Caco-2 (cell line): ENCODE data around the gene KIAA0513. TPM values are rescaled to one million over a fixed set of nuclear protein-coding genes. Genes with fewer than 3 reads are reported as not detected.

Experiments
- BruUV-seq: library from RNA; stranded (reverse); fragments of 400-500 nt; replicated peaks from 2 replicates; lab custom pipeline; 2021; lab: Mats Ljungman, UMichigan
- CTCF ChIA-PET: fragments of 300-600 bp; sonication (Branson Sonifier 250); formaldehyde crosslinking; loops from one replicate; lab custom pipeline; 2022; ENCODE audit warnings: antibody characterized with exemption; lab: Charles Lee
- POLR2A ChIA-PET: fragments of 300-600 bp; sonication (Branson Sonifier 250); formaldehyde crosslinking; loops from one replicate; lab custom pipeline; 2022; ENCODE audit warnings: antibody characterized with exemption; lab: Charles Lee
- DNase-seq, 2 experiments: peaks; one replicate each; pipeline versions ENCODE4 v3.0.0 to v3.0.0-alpha.2; 2020 to 2022
- H3K27me3 ChIP-seq: replicated peaks from 2 replicates; pipeline ENCODE4 v1.6.0; 2011; ENCODE audit warnings: low read length; ENCODE audit not compliant: control insufficient read depth, insufficient read depth
- H3K36me3 ChIP-seq: 2 replicates; pipeline ENCODE4 v1.5.1; 2011; ENCODE audit warnings: low read length; ENCODE audit not compliant: control insufficient read depth, insufficient read depth
- H3K4me1 ChIP-seq: fragments of 250-450 bp; sonication (Bioruptor Pico); 2 replicates; pipeline ENCODE4 v1.5.1; 2020; ENCODE audit warnings: mild to moderate bottlenecking
- H3K4me3 ChIP-seq: 2 replicates; pipeline ENCODE4 v1.5.1; 2011; ENCODE audit warnings: low read depth, mild to moderate bottlenecking, control low read depth, low read length
- H3K9me3 ChIP-seq: fragments of 250-450 bp; sonication (Bioruptor Pico); 2 replicates; pipeline ENCODE4 v1.5.1; 2020; ENCODE audit warnings: mild to moderate bottlenecking, moderate library complexity
- H3K27ac Mint-ChIP-seq: one replicate; pipeline ENCODE4 v1.8.0; 2022; ENCODE audit warnings: mixed read lengths; ENCODE audit not compliant: unreplicated experiment
- H3K27me3 Mint-ChIP-seq: one replicate; pipeline ENCODE4 v1.8.0; 2022; ENCODE audit warnings: mixed read lengths; ENCODE audit not compliant: insufficient read depth, unreplicated experiment
- H3K36me3 Mint-ChIP-seq: one replicate; pipeline ENCODE4 v1.8.0; 2022; ENCODE audit warnings: mild to moderate bottlenecking, mixed read lengths; ENCODE audit not compliant: insufficient read depth, unreplicated experiment
- H3K4me1 Mint-ChIP-seq: one replicate; pipeline ENCODE4 v1.8.0; 2022; ENCODE audit warnings: low read depth, mixed read lengths; ENCODE audit not compliant: unreplicated experiment
- H3K4me3 Mint-ChIP-seq: one replicate; pipeline ENCODE4 v1.8.0; 2022; ENCODE audit warnings: mild to moderate bottlenecking, moderate library complexity, mixed read lengths; ENCODE audit not compliant: unreplicated experiment
- H3K9me3 Mint-ChIP-seq: one replicate; pipeline ENCODE4 v1.8.0; 2022; ENCODE audit warnings: mixed read lengths; ENCODE audit not compliant: unreplicated experiment
- CTCF ChIP-seq, 2 experiments: fragments of 200-600 bp in 1 of 2; IDR thresholded peaks; 1 replicate in 1 of 2; 2 replicates in 1 of 2; pipeline versions ENCODE4 v1.5.1 to v1.8.0; 2011 to 2022; ENCODE audit warnings: antibody characterized with exemption in 1 of 2, control low read depth in 1 of 2, inconsistent platforms in 1 of 2, low read depth in 1 of 2, low read length in 1 of 2, mild to moderate bottlenecking in 1 of 2, moderate library complexity in 1 of 2; ENCODE audit not compliant: insufficient read depth in 1 of 2, severe bottlenecking in 1 of 2, unreplicated experiment in 1 of 2
- intact Hi-C: fragments of 100-400 bp; cut with micrococcal nuclease; formaldehyde crosslinking; loops from one replicate; pipeline ENCODE4 v1.10.0; 2022; ENCODE audit not compliant: unreplicated experiment
- total RNA-seq: library from RNA; stranded (reverse); gene quantifications from 2 replicates; pipeline ENCODE4 v1.2.3, GENCODE V29; 2022

Gene KIAA0513
- total RNA-seq, 1 experiment from 2014 or later: 7.9 TPM

- POLR2A ChIA-PET: no interaction called here
- Histone ChIP-seq H3K4me3 (no peak overlapping the region), H3K27me3 (no peaks in the 10 kb centered on the region), H3K36me3 (no peaks in the 10 kb centered on the region), H3K9me3 (peaks cover 3% of the 10 kb centered on the region; the same call in 1 of the 2 replicates), H3K4me1 (no peaks in the 10 kb centered on the region; the same call in 1 of the 2 replicates)
- Mint-ChIP-seq H3K27ac (no peak overlapping the region), H3K36me3 (peaks cover 6% of the 10 kb centered on the region), H3K27me3 (no peaks in the 10 kb centered on the region), H3K4me1 (peaks cover 7% of the 10 kb centered on the region), H3K4me3 (no peak overlapping the region), H3K9me3 (no peaks in the 10 kb centered on the region)
- DNase-seq: no peak
- intact Hi-C loops: no loop called here
- CTCF ChIA-PET: interaction anchor here (1.3 to 2.0 kb wide), 3 partner anchors 26 to 217 kb away, joined by 4 to 18 read pairs (median 10); no protein-coding TSS in a partner anchor
- no peak for TF ChIP-seq CTCF (IDR thresholded peaks at IDR 0.05; ENCODE audit: insufficient read depth in 1 of 2, low read depth in 1 of 2, low read length in 1 of 2, severe bottlenecking in 1 of 2, unreplicated experiment in 1 of 2)
- BruUV-seq: no TSS peak
Observed at GRCh38 chr16:85113913-85114312, 86.3 kb downstream of the KIAA0513 start.

- DNase-seq: peak; percentile 92 to 97
- H3K9me3 ChIP-seq: peaks cover 3% of the 10 kb centered on the region; the same call in 1 of the 2 replicates
- H3K9me3 Mint-ChIP-seq: no peaks in the 10 kb centered on the region
- no peaks in the 10 kb centered on the region for H3K27me3 Mint-ChIP-seq
- intact Hi-C loops: loop anchor here (1.0 kb wide), 4 partner anchors 58 to 160 kb away; no protein-coding TSS in a partner anchor
- peaks cover 6% of the 10 kb centered on the region for H3K36me3 Mint-ChIP-seq
- H3K4me3 Mint-ChIP-seq: peak overlapping the region; percentile 62
- BruUV-seq: no TSS peak
- ChIA-PET CTCF (interaction anchor here (0.6 to 2.0 kb wide), 42 partner anchors 10 to 550 kb away, joined by 3 to 18 read pairs (median 4); no protein-coding TSS in a partner anchor), POLR2A (no interaction called here)
- H3K36me3 ChIP-seq: no peaks in the 10 kb centered on the region
- TF ChIP-seq CTCF (IDR thresholded peaks at IDR 0.05; ENCODE audit: insufficient read depth in 1 of 2, low read depth in 1 of 2, low read length in 1 of 2, severe bottlenecking in 1 of 2, unreplicated experiment in 1 of 2): peak; percentile 98 to 99
- H3K4me1 ChIP-seq: no peaks in the 10 kb centered on the region; the same call in 1 of the 2 replicates
- no peak overlapping the region for H3K4me3 ChIP-seq
- H3K4me1 Mint-ChIP-seq: peaks cover 7% of the 10 kb centered on the region
- peak overlapping the region; percentile 89 for H3K27ac Mint-ChIP-seq
- no peaks in the 10 kb centered on the region for H3K27me3 ChIP-seq
Observed at GRCh38 chr16:85114909-85115567, 87.4 kb downstream of the KIAA0513 start.

GRCh38 chr16:85117418-85117817 lies 89.8 kb downstream of the KIAA0513 start:
- no peaks in the 10 kb centered on the region; the same call in 1 of the 2 replicates for H3K4me1 ChIP-seq
- peaks cover 3% of the 10 kb centered on the region; the same call in 1 of the 2 replicates for H3K9me3 ChIP-seq
- H3K36me3 ChIP-seq: no peaks in the 10 kb centered on the region
- H3K4me3 ChIP-seq: no peak overlapping the region
- no peaks in the 10 kb centered on the region for H3K27me3 ChIP-seq
- Mint-ChIP-seq H3K4me3 (no peak overlapping the region), H3K27ac (no peak overlapping the region), H3K4me1 (peaks cover 7% of the 10 kb centered on the region), H3K9me3 (no peaks in the 10 kb centered on the region), H3K27me3 (no peaks in the 10 kb centered on the region), H3K36me3 (peaks cover 6% of the 10 kb centered on the region)
- intact Hi-C loops: no loop called here
- no TSS peak for BruUV-seq
- DNase-seq: no peak
- TF ChIP-seq CTCF (IDR thresholded peaks at IDR 0.05; ENCODE audit: insufficient read depth in 1 of 2, low read depth in 1 of 2, low read length in 1 of 2, severe bottlenecking in 1 of 2, unreplicated experiment in 1 of 2): no peak
- POLR2A ChIA-PET: no interaction called here
- CTCF ChIA-PET: no interaction called here
